ENCODE results near the gene PKNOX2. TPM values are rescaled to one million over a fixed set of nuclear protein-coding genes. Genes with fewer than 3 reads are reported as not detected.
A peak's percentile ranks its signal among the peaks of the same experiment; 100 is the strongest.

Gene PKNOX2
- polyA plus RNA-seq, 4 donors: 12.0 to 24.9 (median 13.1) TPM

DNA sequence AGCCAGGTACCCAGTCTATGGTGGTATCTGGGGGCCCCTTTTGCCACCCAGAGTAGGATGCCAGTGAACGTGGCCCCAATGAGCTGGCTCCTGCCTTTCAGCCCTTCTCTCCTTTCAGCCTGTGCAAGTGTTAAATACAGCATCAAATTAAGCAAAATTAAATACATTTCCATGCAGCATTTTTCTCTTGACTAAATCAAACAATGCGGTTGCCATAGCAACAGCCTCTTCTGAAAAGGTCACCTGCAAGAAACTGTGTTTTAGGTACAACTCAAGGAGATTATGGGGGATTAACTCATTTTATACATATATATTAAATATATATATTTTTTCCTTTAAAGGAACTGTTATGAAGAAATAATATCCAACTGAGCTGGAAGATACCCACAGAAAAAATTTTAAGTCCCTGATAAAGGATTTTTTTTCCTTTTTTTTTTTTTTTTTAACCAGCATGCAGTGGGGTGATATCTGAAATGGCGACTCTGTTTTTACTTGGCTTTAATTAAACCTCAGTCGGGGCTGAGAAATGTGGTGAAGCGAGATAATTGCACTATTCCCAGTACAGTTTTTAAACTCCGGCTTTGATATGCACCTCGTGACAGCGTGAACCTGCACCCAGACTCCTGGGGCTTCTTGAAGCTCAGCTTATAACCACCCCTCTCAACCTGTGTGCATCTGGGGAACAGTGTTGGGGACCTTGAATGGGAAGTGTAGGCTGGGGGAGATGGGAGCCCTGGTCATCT, 115.3 kb downstream of the PKNOX2 start:
- DNase-seq (ENCODE audit: low read depth in 4 of 4, low spot score in 3 of 4): no peak

DNA sequence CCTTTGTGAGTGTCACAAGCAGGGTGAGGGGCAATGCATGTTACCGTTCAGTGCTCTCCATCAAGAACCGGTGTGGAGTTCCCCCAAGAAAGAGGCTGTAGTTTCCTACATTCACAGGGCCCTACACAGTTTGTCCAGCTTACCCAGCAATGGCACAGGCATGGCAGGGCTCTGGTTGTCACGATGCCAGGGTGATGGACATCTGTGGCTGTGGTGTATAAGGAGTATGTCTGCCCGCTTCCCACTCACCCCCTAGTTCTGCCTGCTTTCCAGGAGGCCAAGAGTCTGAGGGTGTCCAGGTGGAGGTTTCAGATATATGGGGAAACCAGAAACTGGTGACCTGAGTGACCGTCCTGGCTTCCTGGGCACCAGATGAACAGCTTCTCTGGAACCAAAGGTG, 116.1 kb downstream of the PKNOX2 start:
- no peak for DNase-seq (ENCODE audit: low read depth in 4 of 4, low spot score in 3 of 4)

- DNase-seq (ENCODE audit: low read depth in 4 of 4, low spot score in 3 of 4): no peak
Observed at GRCh38 chr11:125281831-125282595, 117.5 kb downstream of the PKNOX2 start.

DNA sequence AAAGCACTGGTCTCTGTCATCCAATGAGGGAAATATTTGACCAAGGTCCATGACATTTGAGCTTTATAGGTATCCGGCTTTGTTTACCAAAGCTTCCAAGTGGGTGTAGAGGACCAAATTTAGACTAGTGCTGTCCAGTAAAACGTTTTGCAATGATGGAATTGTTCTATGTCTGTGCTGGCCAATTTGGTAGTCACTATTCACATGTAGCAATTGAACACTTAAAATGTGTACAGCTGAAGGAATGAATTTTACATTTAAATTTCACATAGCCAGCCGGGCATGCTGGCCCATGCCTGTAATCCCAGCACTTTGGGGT, 118.0 kb downstream of the PKNOX2 start:
- no peak for DNase-seq (ENCODE audit: low read depth in 4 of 4, low spot score in 3 of 4)

GRCh38 chr11:125284245-125284850, 119.8 kb downstream of the PKNOX2 start:
- no peak for DNase-seq (ENCODE audit: low read depth in 4 of 4, low spot score in 3 of 4)

GRCh38 chr11:125285844-125286243, 121.3 kb downstream of the PKNOX2 start:
- no peak for DNase-seq (ENCODE audit: low read depth in 4 of 4, low spot score in 3 of 4)

DNA sequence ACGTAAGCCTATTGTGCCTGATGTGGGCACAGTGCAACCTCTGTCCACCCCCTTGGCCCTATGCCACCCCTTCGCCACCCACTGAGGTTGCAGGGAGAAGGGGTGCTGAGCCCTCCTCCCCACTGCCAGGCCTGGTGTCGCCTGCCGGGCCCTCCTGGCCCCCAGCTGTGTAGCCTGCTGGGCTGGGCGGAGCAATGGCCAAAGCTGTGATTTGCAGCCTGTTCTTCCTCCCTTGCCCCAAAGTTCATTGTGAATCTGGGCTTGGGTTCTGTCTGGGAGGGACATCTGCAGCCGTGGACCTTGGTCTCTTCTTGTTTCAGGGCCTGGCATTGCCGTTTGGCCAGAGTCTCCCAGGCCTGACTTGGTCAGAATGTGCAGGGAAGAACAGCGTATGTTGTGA, 121.9 kb downstream of the PKNOX2 start:
- no peak for DNase-seq (ENCODE audit: low read depth in 4 of 4, low spot score in 3 of 4)

- peak; percentile 53 to 65 (median 64) for DNase-seq (ENCODE audit: low read depth in 4 of 4, low spot score in 3 of 4)
Observed at GRCh38 chr11:125287491-125288210, 123.1 kb downstream of the PKNOX2 start.

DNA sequence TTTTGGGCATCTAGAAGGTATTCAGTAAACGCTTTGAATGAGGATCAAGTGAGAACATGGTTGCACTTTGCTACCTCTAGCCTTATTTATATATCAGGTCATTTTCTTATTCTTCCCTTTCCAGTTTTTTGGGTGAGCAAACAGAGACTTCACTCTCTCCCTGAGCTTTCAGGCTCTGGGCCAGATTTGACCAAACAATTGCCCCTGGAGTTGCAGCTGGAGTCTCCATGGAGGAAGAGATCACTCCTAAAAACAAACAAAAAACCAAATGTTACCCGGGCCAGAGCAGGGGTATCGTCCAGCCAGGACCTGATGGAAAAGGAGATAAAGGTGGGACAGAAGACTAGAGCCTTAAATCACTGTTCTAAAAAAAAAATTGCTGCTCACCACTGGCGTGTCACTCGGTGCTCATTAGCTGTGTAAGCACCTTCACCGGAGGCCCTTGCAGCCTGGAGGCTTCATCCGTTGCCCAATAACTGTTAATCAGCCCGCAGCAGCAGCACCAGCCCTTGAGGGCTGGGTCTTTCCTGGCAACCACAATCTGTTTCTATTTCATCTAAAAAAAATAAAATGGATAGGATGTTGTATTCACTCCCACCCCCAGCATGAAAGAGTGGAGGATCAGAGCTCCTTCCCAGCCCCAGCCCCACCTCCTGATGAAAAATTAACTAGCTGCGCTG, 125.0 kb downstream of the PKNOX2 start:
- DNase-seq (ENCODE audit: low read depth in 4 of 4, low spot score in 3 of 4): no peak

DNA sequence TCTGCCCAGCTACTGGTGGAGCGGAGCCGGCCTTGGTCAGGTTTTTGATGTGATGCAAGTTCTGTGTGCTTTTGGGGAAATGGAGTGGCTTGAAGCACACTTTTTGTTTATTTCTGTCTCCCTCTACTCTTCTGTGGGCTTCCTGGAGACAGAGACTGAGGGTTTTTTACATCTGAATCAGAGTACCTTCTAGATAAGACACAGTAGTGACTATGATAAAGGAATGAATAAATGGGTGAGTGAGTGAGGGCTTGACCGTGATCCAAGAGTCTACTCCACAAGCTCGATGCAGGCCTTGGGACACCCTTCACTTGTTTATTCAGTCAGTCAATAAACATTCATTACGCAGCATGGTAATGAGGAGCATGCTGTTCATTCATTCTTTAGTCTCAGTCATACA, 125.7 kb downstream of the PKNOX2 start:
- DNase-seq (ENCODE audit: low read depth in 4 of 4, low spot score in 3 of 4): no peak

DNA sequence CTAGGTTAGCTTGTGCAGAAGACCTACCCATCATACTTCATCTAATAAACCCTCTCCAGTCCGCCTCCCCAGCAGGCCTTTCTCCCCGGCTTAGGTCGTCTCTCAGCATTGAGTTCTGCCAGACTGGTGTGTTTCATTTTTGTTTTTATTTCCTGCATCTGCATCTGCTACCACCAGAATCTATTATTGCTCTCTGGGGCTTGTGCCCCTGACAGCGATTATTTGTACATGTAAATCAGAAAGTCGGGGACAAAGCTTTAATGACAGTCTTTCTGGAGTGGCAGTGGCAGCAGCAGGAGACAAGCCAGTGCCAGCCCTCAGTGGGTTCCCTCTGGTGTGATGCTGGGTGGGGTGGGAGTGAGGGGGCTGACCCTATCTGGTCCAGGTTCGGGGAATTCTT, 127.5 kb downstream of the PKNOX2 start:
- no peak for DNase-seq (ENCODE audit: low read depth in 4 of 4, low spot score in 3 of 4)

DNA sequence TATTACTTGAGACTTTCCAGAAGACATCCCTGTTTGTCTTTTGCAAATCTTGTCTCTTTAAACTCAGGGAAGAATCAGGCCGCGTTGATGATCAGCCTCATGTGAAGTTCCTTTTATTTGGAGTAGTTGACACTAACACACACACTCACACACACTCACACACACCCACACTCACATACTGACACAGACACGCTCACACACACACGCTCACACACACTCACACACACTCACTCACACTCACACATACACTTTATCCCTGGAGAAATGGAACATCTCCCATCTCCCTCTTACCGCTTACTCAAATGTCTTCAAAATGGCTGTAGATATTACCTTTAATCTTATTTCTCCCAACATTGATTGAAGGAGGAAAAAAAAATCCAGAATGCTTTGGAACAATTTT, 129.0 kb downstream of the PKNOX2 start:
- no peak for DNase-seq (ENCODE audit: low read depth in 4 of 4, low spot score in 3 of 4)

DNA sequence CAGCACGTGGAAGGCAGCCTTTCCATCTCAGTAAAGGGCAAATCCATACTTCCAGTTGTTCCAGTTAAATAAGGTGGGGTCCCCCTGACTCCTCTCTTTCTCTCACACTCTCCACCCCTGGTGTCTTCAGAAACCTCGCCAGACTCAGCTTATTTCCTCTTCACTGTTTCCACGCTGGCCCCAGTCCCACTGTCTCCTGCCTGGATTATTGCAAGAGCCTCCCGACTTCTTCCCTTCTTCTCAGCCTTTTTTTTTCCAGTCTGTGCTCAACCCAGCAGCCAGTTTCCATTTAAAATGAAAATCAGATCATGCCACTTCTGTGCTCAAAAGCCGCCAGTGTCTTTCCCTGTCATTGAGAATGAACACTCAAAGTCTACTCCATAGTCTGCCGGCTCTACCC, 131.4 kb downstream of the PKNOX2 start:
- DNase-seq (ENCODE audit: low read depth in 4 of 4, low spot score in 3 of 4): no peak

- no peak for DNase-seq (ENCODE audit: low read depth in 4 of 4, low spot score in 3 of 4)
Observed at GRCh38 chr11:125297346-125297915, 132.9 kb downstream of the PKNOX2 start.

GRCh38 chr11:125299061-125299615, 134.6 kb downstream of the PKNOX2 start:
- DNase-seq (ENCODE audit: low read depth in 4 of 4, low spot score in 3 of 4): no peak

DNA sequence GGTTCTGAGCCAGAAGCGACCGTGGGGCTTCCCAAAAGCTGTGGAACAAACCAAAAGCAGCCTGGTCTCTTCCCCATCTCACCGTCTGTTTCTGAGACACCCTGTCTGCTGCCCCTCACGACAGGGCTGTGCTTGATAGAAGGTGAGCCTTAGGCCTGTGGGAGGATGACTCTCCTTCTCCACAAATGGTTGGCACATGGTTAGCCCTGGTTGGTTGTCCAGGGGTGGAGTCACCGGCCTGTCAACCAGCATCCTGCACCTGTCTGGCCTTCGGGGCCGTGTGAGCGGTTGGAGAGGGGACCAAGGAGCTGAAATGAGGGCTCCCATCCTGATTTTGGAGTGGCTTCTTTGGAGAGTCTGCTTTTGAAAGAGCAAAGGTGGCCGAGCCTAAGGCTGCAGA, 135.3 kb downstream of the PKNOX2 start:
- DNase-seq (ENCODE audit: low read depth in 4 of 4, low spot score in 3 of 4): no peak

GRCh38 chr11:125300791-125301218, 136.3 kb downstream of the PKNOX2 start:
- DNase-seq (ENCODE audit: low read depth in 4 of 4, low spot score in 3 of 4): no peak

- no peak for DNase-seq (ENCODE audit: low read depth in 4 of 4, low spot score in 3 of 4)
Observed at GRCh38 chr11:125301346-125301745, 136.8 kb downstream of the PKNOX2 start.

- no peak for DNase-seq (ENCODE audit: low read depth in 4 of 4, low spot score in 3 of 4)
Observed at GRCh38 chr11:125303186-125303585, 138.6 kb downstream of the PKNOX2 start.

DNA sequence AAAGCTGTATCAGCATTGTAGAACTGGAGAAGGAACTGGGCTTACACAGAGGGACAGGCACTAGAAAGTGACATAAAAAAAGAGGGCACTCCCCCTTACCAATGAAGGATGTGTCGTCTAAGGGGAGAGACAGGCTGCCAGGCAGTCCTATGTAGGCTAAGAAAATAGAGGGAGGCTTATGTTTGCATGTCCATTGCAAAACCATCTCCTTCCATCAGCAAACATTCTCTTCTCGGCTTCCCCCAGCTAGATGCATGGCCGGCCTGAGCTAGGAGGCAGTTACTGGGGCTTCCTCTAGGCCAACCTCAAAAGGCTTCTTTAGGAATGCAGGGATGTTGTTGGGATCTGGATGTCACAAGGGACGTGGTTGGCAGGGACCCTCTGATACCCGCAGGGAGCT, 139.1 kb downstream of the PKNOX2 start:
- no peak for DNase-seq (ENCODE audit: low read depth in 4 of 4, low spot score in 3 of 4)
